NCI-H1694 treated with DMSO at 0.1 percent for 48 hours (cell line): ENCODE measurements around the gene RNF14.
A peak's percentile ranks its signal among the peaks of the same experiment; 100 is the strongest.

ENCODE experiments used
- DNase-seq: peaks from one replicate; lab custom pipeline; 2025; lab: John Stamatoyannopoulos, UW

RNF14 gene

DNA sequence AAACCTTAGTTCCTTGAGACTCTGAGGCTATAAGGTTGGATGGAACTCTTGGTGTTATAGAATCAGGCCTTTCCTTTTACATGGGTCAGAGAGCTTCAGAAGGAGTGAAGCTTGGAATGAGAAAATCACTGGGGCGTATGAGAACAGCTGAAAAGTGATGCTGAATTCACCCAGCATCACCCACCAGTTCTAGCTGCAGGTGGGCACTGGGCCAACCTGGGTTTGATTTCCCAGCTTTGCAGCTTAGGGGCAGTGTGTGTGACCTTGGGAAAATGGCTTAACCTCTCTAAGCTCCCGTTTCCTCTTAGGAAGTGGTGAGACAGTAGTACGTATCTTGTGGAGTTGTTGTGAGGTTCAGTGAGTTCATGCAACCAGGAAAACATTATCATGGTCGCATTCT, 21.6 kb upstream of the RNF14 start:
- no peak for DNase-seq

DNA sequence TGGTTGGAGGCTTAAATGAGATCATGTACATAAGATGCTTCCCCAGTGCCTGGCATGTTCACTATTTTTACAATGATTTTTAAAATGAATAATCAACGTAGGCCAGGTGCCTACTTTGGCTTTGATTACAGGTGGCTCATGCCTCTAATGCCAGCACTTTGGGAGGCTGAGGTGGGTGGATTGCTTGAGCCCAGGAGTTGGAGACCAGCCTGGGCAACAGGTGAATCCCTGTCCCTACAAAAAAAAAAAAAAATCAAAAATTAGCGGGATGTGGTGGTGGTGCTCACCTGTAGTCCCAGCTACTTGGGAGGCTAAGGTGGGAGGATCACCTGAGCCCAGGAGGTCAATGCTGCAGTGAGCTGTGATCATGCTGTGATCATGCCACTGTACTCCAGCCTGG, 20.1 kb upstream of the RNF14 start:
- DNase-seq = no peak

DNA sequence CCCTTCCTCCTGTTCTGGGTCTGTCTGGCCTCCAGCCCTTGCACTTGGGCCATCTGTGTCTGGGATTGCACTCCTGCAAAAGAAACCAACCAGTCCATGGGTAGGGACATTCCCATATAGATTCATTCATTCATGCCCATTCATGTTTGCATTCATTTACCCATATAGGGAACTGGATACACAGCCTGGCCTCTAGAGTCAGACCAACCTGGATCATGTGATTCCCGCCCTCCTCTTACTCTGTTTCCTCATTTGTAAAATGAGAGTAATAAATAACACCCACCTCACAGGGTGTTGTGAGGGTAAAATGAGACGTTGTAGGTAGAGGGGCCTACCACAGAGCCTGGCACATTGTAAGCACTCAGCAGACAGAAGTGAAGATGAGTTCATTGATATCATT, 19.4 kb upstream of the RNF14 start:
- no peak for DNase-seq

DNA sequence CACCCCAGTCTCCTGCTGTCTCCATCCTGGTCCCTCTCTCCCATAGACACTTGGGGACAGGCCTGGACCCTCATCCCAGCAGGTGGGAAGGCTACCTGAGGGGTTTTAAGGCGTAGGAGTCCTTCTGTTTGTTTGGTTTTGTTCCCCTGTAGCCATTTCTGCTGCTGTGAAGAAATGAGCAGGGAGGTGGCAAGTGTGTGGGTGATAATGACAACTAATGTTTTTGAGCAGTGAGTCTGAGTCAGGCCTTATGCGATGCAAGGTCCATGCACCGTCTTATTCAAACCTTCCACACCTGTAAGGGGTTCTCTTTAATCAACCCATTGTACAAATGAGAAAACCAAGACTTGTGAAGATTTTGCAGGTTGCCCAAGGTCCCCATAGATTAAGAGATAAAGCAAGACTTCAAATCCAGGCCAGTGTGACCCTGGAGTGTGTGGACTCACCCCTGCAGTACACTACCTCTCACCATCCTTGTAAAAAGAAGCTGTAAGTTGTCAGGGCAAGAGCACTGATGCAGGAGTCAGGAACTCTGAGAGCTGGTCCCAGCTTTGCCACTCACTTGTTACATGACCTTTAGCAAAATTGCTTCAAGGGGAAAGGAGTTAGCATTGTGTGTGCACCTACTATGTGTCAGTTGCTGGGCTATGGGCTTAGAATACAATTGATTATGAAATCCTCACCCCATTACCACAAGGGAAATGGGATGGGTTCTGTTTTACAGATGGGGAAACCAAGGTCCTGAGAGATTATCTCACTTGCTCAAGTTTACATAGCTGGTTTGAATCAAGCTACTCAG, 18.5 kb upstream of the RNF14 start:
- no peak for DNase-seq

DNA sequence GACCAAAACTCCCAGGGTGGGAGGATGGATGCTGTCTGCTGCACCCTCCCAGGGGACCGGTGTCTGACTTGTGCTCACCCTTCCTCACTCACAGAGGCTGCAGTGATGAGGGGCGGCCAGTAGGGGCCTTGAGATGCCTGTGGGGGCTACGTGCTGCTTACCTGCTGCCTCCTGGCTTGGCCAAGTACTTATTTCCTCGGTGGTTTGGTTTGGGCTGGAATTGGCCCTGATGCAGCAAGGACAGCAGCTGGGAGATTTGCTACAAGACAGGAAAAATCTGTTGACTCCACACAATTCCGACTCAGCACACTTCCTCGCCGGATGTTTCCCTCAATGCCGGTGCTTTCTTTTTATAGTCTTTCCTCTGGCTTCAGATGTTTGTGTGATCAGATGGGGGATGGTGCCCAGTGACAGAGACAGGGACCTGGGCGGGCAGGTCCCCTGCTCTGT, 17.5 kb upstream of the RNF14 start:
- no peak for DNase-seq

DNA sequence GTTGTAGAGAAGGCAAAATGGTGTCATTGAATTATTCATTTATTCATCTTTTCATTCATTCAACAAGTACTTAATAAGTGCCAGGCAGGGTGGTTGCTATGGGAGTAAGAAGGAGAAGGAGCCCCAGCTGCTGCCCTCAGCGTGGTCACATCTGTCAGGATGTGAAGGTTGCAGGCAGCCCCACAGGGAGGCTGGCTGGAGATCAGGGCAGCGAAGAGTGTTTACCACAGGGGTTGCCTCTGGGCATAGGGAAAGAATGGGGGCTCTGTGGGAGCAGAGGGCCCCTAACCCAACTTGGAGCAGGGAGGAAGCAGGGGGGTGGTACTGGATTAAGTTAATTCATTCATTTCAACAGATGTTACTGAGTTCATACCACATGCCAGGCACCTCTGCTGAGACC, 16.9 kb upstream of the RNF14 start:
- no peak for DNase-seq

DNA sequence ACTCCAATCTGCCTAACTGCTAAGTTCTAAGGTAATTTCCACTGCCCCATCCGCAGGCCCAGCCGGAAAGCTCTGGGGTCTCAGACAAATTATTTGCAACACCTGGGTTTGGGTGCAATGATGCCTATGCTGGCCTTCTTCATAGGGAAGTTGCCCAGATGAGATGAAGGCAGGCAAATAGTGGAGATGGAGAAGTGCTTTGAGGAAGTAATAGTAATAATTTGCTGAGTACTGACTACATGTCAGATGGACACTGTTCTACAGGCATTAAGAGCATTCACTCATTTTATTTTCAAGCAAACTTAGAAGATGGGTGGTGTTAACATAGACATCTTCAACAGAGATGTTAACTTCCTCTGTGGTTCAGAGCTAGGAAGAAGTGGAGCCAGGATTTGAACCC, 14.7 kb upstream of the RNF14 start:
- DNase-seq = no peak

DNA sequence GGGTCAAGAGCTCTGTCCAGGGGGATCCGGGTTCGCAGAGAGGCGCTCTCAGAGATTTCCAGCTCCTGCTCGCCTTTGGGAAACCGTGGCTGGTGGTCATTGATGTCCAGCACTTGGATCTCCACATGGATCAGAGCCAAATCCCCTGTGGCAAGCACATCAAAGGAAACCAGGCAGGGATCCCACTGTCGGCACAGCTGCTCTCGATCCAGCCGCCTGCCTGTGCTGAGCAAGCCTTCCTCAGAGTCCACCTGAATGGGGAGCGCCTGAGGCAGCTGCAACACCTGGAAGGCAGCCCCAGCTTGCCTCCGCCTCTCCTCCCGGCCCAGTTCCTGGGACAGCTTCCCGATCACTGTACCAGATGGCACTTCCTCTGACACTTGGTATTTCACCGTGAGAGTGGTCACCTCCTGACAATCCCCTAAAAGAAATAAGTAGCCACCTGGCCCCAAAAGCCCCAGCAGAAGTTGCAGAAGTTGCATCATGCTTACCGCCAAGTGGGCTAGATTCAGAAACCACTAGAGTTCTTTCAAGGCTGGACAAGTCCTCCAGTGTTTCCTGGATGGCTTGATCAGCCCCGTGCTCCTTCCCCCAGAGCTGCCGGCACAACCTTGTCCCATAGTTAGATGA, 11.4 kb upstream of the RNF14 start:
- DNase-seq = no peak

DNA sequence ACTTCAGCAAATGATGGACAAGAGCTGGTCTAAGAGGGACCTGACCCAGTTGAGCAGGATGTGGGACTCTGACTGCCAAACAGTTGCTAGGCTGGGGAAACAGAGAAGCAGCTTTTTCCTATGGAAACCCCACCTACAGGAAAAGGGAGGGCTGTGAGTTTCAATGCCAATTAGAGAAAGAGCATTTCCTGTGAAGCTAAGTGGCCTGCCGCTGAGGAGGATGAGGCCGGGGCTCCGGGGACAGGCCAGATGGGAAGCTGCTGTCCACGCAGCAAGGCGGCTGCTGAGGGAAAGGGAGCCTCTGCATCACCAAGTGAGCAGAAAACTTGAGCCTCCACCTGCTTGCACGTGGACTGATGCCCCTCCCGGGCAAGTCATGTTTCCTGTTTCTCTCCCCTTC, 10.8 kb upstream of the RNF14 start, which contains the start of gene PCDH12:
PCDH12 (minus strand) TSS at position 90 of the 400 bp plus-strand sequence. CDS start 351 bp downstream, outside the sequence.
- no peak for DNase-seq

DNA sequence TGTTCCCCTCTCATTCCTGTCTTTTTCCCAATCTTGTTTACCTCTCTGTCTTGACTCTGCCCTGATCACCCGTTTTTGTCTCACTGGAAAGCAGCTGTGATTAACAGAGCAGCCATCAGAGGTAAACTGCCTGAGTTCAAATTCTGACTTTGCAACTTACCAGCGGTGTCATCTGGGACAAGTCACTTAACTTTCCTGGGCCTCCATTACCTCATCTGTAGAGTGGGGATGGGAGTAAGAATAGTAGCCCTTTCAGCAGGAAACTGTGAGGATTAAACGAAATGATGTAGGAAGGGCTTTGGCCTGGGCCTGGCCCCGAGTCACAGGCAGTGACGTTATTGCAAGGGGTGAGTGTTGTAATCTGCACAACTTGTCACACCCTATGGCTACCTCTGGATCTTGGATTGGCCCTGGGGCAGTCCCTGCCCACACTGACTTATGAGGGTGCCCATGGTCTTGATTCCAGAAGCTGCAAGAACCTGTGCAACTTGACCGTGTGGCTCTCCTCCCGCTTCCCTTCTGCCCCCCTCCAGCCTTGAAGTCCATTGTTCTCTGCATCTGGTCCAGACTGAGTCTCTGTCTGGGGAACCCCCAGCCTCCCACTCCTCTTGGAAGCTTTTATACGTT, 10.2 kb upstream of the RNF14 start:
- no peak for DNase-seq

DNA sequence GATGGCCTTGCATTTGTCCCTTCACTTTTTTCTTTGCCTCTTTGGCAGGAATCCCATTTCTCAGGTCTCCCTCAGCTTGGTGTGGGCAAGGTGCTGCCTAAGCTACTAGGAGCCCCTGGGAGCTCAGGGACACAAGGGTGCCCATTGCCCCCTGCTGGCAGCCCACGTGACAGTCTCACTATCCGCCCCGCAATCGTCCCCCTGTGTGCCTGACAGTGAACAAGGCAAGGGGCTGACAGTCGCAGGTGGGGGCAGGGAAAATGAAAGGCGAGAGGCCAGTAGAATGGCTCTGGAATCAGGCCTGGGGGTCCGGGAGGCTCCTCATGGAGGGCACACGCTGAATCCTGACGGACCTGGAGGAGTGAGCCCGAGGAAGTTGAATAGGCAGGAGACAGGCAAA, 8.9 kb upstream of the RNF14 start:
- no peak for DNase-seq

DNA sequence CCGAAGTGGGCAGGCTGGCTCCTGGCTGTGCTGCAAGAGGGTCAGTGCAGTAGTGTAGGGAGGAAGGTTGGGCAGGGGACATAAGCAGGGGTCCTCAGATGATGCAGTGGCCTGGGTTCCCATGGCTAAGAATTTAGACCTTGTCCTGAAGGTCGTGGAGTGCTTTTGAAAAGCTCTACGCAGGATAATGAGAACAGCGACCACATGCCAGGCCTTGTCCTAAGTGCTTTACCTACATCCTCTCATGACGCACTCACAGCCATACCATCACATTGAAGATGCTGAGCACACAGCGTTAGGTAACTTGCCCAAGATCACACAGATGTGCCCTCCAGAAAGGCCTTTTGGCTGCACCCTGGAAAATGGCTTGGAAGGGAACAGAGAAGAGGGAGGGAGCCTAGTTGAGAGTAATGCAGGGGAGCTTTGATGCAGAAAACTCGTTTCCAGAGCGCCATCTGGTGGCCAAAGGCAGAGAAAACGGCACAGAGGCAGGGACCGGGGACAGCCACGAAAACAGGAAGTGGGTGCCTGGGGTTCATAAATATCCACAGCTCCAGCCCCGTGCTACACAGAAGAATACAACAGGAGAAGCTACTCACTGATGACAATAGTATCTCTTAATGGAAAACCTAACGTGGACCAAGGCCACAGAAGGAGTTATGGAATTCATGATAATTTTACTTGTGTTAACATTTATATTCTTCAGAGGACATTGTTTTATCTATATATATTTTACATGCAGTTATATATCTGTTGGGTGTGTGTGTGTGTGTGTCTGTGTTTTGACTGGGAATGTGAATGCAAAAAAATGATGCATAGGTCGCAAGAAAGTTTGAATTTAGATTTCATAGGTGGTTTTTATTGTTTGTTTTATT, 8.2 kb upstream of the RNF14 start:
- peak; percentile 82 for DNase-seq

DNA sequence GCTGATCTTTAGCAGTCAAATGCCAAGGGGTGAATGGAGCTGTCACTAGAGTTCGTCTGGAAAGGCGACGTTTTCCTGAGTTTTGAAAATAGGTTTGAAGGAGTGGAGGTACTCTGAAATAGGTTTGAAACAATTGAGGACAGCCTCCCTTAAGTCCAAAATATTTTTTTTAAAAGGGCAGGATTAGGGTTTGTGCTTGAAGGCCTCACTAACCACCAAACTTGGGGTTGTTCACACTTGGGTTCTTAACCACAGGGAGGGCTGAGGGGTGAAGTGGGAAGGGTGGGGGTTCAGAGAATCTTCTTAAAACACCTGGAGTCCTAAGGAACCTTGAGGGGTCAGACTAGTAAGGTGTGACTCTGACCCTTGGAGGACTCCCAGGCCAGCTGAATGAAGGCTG, 7.4 kb upstream of the RNF14 start:
- DNase-seq = no peak

DNA sequence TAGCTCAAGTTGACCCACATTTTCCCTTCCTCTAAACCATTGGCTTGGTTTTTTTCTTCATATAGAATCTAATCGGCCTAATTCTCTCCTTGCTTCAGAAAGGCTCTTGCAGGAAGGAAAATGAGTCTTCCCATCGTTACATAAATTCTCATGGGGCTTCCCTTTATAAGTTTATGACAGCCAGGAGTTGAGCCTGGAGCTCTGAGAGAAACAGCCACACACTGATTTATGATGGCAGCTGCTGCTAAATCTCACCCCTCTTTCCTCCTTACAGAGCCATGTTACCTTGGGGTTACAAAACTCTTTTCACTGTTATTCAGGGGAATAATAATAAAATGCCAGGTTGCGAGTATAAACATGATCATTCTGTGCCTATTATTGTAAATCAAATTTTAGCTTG, 5.2 kb upstream of the RNF14 start:
- DNase-seq = no peak

DNA sequence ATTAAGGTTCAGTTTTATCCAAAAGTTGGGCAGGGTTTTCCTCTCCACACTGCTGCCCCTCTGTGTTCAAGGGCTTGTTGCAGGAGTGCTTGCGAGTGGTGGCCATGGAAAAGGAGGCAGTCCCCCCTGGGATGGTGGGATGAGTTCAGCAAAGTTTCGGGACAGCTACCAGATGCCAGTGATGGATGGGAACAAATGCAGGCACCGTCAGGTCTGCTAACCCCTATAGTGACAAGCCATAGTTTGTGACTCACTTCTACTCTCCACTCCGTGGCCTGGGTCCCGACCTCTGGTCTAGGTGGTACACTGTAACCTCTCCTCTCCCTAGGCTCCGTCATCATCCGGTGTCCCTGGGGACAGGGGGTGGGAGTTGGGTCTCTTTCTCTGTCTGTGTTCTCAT, 3.8 kb upstream of the RNF14 start:
- no peak for DNase-seq

DNA sequence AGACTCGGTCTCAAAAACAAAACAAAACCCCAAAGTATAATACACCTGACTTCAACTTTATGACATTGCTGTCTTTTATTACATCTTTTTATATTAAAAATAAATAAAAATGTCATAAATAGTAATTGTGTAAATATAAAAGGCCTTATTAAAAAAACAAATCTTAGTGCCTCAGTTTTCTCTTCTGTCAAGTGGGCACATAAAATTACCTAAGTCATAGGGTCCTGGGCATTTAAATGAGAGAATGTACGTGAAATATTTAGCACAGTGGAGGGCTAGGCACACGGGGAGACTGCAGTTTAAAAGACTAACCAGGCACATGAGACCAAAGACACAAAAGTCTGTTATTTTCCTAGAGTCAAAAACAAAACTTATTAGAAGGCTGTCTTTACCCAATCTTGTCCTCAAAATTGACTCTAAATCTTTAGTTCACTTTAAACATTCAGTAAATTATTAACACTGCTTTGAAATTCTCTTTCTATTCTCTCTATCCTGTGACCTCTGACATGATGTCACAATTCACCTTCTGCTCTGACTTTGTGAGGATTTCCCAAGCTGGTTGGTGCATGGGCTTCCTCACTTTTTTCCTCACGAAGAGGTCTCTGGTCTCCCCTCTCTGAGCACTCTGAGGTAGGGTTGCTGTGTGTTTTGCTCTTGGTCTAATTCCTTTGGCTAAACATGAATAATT, 2.5 kb upstream of the RNF14 start:
- DNase-seq = no peak

DNA sequence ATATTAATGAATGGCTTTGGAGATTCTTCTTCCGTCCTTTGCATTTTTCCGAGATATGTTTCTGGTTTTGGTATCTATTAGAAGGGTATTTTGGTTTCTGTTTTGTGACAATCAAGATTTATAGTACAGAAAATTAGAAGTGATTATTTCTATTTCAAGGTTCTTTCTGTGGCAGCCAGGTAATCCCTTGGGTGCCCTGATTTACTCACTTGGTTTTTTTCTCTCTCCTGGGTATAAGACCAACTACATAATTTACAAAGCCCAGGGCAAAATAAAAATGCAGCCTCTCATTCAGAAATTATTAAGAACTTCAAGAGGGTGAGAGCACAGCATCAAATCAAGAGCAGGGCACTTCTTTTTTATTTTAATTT, 2.0 kb upstream of the RNF14 start:
- no peak for DNase-seq

DNA sequence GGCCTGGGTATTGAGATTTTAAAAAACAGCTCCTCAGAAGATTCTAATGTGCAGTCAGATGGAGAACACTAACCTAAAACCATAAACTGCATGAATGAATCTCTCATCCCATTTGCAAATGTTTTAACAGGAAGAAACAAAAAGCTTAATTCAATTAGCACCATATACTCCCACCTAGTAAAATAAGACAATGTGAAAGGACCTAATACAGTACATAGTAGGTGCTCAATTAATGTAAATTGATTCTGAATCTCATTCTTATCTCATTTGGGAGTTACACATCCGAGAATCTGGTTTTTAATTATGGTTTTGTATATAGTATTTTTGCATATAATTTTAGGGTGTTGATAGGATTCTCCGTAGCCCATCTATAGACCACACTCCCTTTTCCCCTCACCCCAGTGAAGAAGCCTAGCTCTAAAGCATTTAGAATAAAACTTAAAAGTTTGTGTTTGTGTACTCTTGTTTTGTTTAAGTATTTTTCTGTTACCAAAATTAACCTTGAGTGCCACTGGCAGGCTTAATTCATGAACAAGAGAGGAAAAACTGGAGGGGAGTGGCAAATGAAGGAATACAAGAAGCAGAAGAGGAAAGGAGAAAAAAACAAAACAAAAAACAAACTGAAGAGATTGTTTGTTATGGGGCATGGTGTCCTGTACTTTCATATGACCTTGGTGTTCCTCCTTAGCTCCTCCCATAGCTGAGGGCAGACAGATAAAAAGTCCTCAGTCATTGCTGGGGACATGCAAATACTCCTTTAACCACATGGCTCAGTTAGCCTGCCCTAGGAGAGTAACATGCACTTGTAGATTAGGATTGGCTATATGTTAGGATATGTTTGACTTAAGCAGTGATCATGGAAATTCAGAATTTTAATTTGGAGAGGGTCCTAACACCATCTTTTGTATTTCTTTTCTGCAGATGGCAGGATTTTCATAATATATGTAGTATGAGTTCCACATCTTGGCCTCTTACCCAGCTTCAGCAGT, 1.2 kb downstream of the RNF14 start:
- DNase-seq = no peak

DNA sequence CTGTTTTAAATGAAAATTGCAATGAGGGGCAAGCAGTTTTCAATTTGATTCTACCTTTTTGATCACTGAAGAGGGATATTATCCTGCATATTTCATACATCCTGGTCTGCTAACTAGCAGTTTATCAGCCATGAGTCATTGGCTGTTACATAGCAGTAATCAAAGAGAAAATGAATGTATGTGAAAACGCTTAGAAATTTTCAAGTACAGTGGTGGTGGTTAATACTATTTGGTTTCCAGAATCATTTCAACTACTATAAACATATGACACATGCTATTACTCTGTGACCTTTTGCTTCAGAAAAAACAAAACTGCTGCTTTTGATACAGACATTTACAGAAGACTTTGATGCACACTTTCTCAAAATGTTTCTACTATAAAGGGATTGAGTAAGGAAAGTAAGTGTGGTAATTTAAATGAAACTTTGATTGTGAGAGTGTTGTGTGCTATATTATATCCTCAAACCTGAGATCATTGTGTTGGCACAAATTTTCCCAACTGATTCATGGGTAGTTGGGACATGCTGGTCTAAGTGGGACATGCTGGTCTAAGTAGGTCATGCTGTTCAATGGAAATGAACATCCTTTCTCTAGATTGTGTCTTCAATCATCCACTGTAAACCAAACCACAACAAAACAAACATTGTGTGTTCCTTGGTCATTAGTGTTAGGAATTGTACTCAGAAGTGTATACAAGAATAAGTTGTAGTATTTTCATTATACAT, 5.1 kb downstream of the RNF14 start:
- DNase-seq = no peak

DNA sequence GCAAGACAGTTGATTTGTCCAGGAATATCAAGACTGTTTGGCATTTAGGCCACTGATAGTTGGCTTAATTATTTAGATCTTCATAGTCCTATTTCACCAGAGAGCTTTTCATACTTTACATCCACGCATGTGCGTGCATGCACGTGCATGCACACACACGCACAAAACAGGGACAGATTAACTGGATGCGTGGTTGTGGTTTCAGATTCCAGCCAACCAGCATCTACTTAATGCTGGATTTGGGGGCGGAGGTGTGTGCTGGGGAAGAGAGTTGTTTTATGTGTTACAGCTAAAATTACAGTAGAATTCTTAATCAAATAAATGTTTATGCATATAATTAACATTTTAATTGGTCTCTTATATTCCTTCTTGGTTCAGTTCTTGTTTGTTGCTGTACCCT, 7.3 kb downstream of the RNF14 start:
- DNase-seq = no peak
